A172 (cell line): ENCODE data around the gene PKIG. TPM values are rescaled to one million over a fixed set of nuclear protein-coding genes. Genes with fewer than 3 reads are reported as not detected.
"Not testable (repeated sequence)": the region's sequence is repeated elsewhere in the genome, so short reads cannot be mapped to it uniquely, and the experiment has no call there.

Experiments used
- DNase-seq: peaks from one replicate; pipeline ENCODE4 v3.0.0-alpha.2; 2015; ENCODE audit warnings: low spot score
- total RNA-seq: library from RNA; depleted of rRNA; stranded (reverse); fragments of >200 nt; shearing (Covaris generic); gene quantifications from 2 replicates; pipeline ENCODE4 v1.2.3, GENCODE V29; 2014

The PKIG gene
- total RNA-seq, 1 experiment from 2014 or later = 139 TPM

GRCh38 chr20:44571362-44571988 is 10.9 kb upstream of the PKIG start:
- DNase-seq = no peak

- DNase-seq = peak; percentile 91
These were observed 9.6 kb upstream of the PKIG start for GRCh38 chr20:44572551-44573500.

GRCh38 chr20:44573501-44573869 is 8.9 kb upstream of the PKIG start:
- DNase-seq = no peak

- no peak for DNase-seq
These were observed 8.0 kb upstream of the PKIG start for GRCh38 chr20:44574372-44574771.

- DNase-seq = peak; percentile 62
These were observed 6.1 kb upstream of the PKIG start for GRCh38 chr20:44576297-44576696.

- no peak for DNase-seq
These were observed 2.9 kb upstream of the PKIG start for GRCh38 chr20:44579313-44580081.

- peak; percentile 69 for DNase-seq
These were observed 1.7 kb upstream of the PKIG start for GRCh38 chr20:44580581-44581268.

- no peak for DNase-seq
These were observed 864 bp upstream of the PKIG start for GRCh38 chr20:44581515-44581914.

- DNase-seq = no peak
These were observed 778 bp downstream of the PKIG start for GRCh38 chr20:44583157-44583556.

GRCh38 chr20:44584162-44584561 is 1.8 kb downstream of the PKIG start:
- no peak for DNase-seq

- DNase-seq = no peak
These were observed 2.9 kb downstream of the PKIG start for GRCh38 chr20:44585057-44585963.

- DNase-seq = no peak
These were observed 4.0 kb downstream of the PKIG start for GRCh38 chr20:44586289-44586911.

- DNase-seq = no peak
These were observed 4.9 kb downstream of the PKIG start for GRCh38 chr20:44587035-44587980.

- not testable (repeated sequence) for DNase-seq
These were observed 5.9 kb downstream of the PKIG start for GRCh38 chr20:44588321-44588720.

- DNase-seq = peak; percentile 54
These were observed 7.2 kb downstream of the PKIG start for GRCh38 chr20:44589537-44589936.

- DNase-seq = no peak
These were observed 8.8 kb downstream of the PKIG start for GRCh38 chr20:44590980-44591778.

GRCh38 chr20:44592366-44592765 is 10.0 kb downstream of the PKIG start:
- DNase-seq = no peak

- DNase-seq = peak; percentile 56
These were observed 11.4 kb downstream of the PKIG start for GRCh38 chr20:44593751-44594150.
